Left ventricle myocardium superior (tissue), 1 donor: Measurements from ENCODE around the gene ZNF648. TPM values are rescaled to one million over a fixed set of nuclear protein-coding genes. Genes with fewer than 3 reads are reported as not detected.
"Not testable (repeated sequence)": the region's sequence is repeated elsewhere in the genome, so short reads cannot be mapped to it uniquely, and the experiment has no call there.

Source experiments
- ATAC-seq: fragments of 200-7000 bp; cut with Tn5 transposase; one replicate; pipeline ENCODE4 v1.9.1; 2020; ENCODE audit warnings: mild to moderate bottlenecking, moderate library complexity
- DNase-seq: peaks from one replicate; pipeline ENCODE4 v3.0.0-alpha.2; 2020
- intact Hi-C: fragments of 100-400 bp; cut with micrococcal nuclease; formaldehyde crosslinking; loops from one replicate; pipeline ENCODE4 v1.11.0; 2022
- total RNA-seq: library from RNA; stranded (reverse); fragmentation: NEBNext Ultra II Directional; extraction: Animal tissue kit (Norgen Biotek cat#: 25700); gene quantifications from one replicate; pipeline ENCODE4 v1.2.1, GENCODE V29; 2021
- donor health status: DM: no; HTN: yes; CAD: no; lungs with severe emphysema.

Gene ZNF648
- total RNA-seq, 1 donor from 2014 or later, result not detected

DNA sequence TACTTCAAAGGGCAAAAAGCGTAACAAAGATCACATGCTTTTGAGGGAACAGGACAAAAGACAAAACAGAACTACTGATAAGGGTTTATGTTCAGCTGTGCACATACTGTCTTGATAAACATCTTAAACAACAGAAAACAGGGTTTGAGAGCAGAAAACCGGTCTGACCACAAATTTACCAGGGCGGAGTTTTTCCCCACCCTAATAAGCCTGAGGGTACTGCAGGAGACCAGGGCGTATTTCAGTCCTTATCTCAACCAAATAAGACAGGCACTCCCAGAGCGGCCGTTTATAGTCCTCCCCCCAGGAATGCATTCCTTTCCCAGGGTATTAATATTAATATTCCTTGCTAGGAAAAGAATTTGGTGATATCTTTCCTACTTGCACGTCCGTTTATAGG, 16.0 kb downstream of the ZNF648 start:
- ATAC-seq, DNase-seq, intact Hi-C loops: not testable (repeated sequence)

DNA sequence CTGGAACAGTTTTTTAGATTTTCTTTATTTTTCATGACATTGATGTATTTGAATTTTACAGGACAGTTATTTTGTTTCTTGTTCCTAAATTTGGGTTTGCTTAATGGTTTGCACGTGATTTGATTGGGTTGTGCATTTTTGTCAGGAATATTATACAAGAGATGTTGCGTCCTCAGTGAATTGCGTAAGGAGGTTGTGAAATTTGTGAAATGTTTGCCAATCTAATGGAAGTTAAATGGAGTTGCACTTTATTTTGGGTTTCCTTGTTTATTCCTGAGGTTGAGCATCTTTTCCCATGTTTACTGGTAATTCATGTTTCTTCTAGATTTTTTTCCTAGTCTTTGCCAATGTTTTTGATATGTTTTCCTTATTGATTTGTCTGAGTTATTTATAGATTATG, 19.9 kb downstream of the ZNF648 start:
- intact Hi-C loops, result no loop called here
- ATAC-seq (no peak), DNase-seq (no peak)

DNA sequence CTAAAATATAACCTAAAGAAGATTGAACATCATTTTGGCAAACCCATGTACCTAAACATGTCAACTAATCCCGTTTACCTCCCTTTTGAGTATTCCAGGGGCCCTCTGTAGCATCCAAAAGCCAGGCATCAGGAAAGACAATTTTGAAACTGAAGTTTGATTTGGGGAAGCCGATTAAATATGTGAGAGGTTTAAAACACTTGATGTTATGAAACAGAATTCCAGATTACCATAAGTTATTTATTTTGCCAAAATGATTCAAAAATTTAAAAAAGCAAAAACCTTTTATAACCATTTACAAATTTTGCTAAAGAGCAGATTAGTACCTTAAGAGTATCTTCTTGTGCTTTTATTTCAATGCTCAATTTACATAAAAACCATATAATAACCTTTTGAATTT, 23.3 kb downstream of the ZNF648 start:
- DNase-seq (no peak), ATAC-seq (no peak)
- intact Hi-C loops, result no loop called here

- DNase-seq, result no peak
- intact Hi-C loops, result no loop called here
- ATAC-seq, result peak; percentile 41
Measured at GRCh38 chr1:182035097-182035770, 26.3 kb downstream of the ZNF648 start.

- ATAC-seq (no peak), DNase-seq (no peak)
Measured at GRCh38 chr1:182032251-182032650, 29.3 kb downstream of the ZNF648 start.

DNA sequence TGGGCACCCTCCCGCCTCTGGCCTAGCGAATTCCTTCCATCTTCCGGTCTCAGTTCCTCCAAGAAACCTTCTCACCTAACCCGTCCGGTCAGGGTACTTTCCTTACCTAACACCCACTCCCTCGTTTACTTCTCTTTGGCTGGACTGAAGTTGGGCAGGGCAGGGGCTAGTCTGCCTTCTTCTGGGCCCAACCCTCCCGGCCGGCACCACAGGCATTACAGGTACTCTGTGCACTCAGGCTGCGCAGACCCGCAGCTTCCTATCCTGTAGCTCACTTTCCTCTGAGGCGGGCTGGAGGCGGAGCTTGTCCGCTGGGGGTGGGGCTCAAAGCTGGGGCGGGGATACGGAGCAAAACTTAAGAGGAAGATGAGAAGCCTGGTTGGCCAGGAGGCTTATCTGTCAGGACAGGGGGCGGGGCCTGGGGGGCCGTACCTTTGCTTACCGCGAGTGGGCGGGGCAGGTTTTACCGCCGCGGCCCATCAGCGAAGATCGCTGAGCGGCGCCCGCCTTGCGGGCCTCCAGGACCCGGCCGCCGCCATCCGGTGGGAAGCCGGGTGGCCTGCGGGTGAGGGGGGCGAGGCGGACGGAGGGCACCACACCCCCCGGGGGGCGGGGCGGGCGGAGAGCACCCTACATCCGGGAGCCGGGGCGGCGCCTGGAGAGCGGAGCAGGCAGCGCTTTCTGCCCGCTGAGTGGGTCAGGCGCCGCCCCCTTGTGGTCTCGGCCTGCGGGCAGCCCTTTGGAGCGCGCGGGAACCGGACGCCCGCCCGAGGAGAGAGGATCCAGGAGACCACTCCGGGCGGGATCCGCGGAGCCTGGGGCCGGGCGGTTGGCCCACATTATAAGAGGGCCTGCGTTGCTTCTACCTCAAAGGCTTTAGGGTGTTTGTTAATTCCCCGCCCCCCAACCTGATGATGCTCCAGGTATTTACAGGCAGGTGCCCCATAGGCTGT, 31.9 kb downstream of the ZNF648 start:
- peak; percentile 96 for DNase-seq
- intact Hi-C loops, result no loop called here
- ATAC-seq, result peak; percentile 99

More at GRCh38 chr1:182032251-182032650, 29.3 kb downstream of the ZNF648 start:
- intact Hi-C loops, result no loop called here

DNA sequence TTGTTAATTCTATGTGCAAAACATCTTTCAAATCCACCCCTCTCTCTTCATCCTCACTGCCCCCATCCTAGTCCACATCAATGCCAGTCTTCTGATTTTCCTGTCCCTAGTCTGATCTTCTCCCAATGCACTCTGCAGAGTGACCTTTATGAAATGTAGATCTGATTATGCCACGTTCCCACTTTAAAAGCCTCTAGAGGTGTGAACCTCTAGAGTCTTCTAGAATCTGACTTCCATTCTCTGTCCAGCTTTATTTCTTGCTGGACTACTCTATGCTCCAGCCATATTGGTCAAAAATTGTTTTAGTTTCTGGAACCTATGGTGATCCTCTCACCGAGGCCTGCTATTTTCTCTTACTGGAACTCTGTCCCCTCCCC, 32.5 kb downstream of the ZNF648 start:
- intact Hi-C loops, result no loop called here
- DNase-seq (no peak), ATAC-seq (no peak)

DNA sequence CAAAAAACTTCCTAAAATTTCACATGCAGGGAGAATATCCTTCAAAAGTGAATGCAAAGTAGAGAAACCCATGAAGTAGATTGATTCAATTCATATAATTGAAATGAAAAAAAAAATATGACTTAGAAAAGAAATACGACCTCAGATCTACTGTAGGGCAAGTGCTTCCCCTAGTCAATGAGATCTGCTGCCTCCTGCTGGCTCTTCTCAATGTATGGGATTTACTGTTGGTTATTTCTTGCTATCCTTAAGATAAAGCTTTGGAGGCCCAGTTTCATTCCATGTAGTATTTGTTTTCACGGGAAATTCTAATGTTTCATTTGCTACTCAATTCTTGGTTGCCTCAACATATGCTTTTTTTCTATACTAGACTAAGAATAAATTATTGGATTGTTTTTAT, 46.2 kb downstream of the ZNF648 start:
- no peak for ATAC-seq
- no peak for DNase-seq
- intact Hi-C loops, result no loop called here

- intact Hi-C loops, ATAC-seq, DNase-seq: not testable (repeated sequence)
Measured at GRCh38 chr1:182010800-182011370, 50.6 kb downstream of the ZNF648 start.

GRCh38 chr1:182005398-182005797, 56.1 kb downstream of the ZNF648 start:
- ATAC-seq, intact Hi-C loops, DNase-seq: not testable (repeated sequence)

GRCh38 chr1:182004601-182005000, 56.9 kb downstream of the ZNF648 start:
- ATAC-seq (peak; percentile 41), DNase-seq (peak; percentile 34)
- intact Hi-C loops, result no loop called here
